IgD-negative memory B cell (primary cell): ENCODE results near the gene SRCAP. TPM values are rescaled to one million over a fixed set of nuclear protein-coding genes. Genes with fewer than 3 reads are reported as not detected.

ENCODE experiments used
- H3K27ac Mint-ChIP-seq, 3 donors: one replicate each; pipeline ENCODE4 v1.8.0; 2020 to 2022; ENCODE audit warnings: mild to moderate bottlenecking in 3 of 3, mixed read lengths in 3 of 3, moderate library complexity in 1 of 3
- H3K27me3 Mint-ChIP-seq: one replicate; pipeline ENCODE4 v1.8.0; 2021; ENCODE audit warnings: mixed read lengths
- H3K36me3 Mint-ChIP-seq: one replicate; pipeline ENCODE4 v1.8.0; 2020; ENCODE audit warnings: mild to moderate bottlenecking, mixed read lengths
- H3K4me1 Mint-ChIP-seq, 3 donors: one replicate each; pipeline ENCODE4 v1.8.0; 2020 to 2022; ENCODE audit warnings: mixed read lengths in 3 of 3, mild to moderate bottlenecking in 1 of 3
- H3K4me3 Mint-ChIP-seq, 4 donors: one replicate each; pipeline ENCODE4 v1.8.0; 2020 to 2022; ENCODE audit warnings: mild to moderate bottlenecking in 4 of 4, mixed read lengths in 4 of 4, moderate library complexity in 3 of 4
- H3K9me3 Mint-ChIP-seq, 3 donors: one replicate each; pipeline ENCODE4 v1.8.0; 2020 to 2021; ENCODE audit warnings: mixed read lengths in 3 of 3, mild to moderate bottlenecking in 1 of 3
- polyA plus RNA-seq: library from polyadenylated mRNA; unstranded; fragments of 300-500 nt; fragmentation: Illumina TruSeq; gene quantifications from one replicate; pipeline ENCODE4 v1.2.3, GENCODE V29; 2021

Gene SRCAP
- polyA plus RNA-seq, 1 donor from 2014 or later, result 32.6 TPM

GRCh38 chr16:30785126-30786106, 86.4 kb downstream of the SRCAP start:
- no peak overlapping the region for H3K27ac Mint-ChIP-seq

GRCh38 chr16:30786115-30786935, 87.4 kb downstream of the SRCAP start:
- H3K27ac Mint-ChIP-seq, result no peak overlapping the region
- peaks cover 0 to 6% (median 6%) of the 10 kb centered on the region in 3 donors for H3K4me1 Mint-ChIP-seq
- H3K27me3 Mint-ChIP-seq, result peaks cover 18% of the 10 kb centered on the region
- H3K9me3 Mint-ChIP-seq, result no peaks in the 10 kb centered on the region
- no peaks in the 10 kb centered on the region for H3K36me3 Mint-ChIP-seq
- H3K4me3 Mint-ChIP-seq, result peak overlapping the region; percentile 58 to 88 (median 69)

More at GRCh38 chr16:30785126-30786106, 86.4 kb downstream of the SRCAP start:
- Mint-ChIP-seq H3K27me3 (peaks cover 18% of the 10 kb centered on the region), H3K36me3 (no peaks in the 10 kb centered on the region), H3K9me3 (no peaks in the 10 kb centered on the region), H3K4me1 (peaks cover 0 to 6% (median 6%) of the 10 kb centered on the region in 3 donors), H3K4me3 (peak overlapping the region in 3 of 4 donors; percentile 36 to 88 (median 62))

DNA sequence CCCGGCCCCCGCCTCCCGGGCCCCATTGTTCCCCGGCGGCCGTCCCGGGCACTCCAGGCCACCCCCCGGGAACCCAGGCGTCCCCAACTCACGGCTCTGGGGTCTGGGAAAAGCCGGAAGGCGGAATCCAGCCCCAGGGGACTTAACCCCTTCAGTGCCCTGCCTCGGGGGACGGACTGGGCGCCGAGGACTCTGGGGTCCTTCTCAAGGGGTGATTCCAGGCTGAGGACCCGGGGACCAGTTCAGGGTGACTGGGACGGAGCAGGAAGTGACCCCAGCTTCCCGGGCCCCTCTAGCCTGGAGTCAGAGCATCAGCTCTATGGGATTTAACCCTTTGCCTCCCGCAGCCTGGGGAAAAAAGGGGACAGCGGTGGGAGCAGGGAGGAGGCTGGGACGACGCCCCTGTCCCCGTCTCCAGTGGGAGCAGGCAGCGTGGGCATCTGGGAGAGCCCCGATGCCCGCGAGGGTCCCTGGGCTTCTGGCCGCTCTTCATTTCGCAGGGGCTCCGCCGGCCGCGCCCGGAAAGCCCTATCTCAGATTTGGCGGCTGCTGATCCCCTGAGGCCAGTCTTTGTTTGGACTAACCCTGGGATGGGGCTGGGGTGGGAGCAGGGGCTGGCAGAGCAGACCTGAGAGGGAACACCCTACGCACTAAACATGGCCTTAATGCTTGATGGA, 88.1 kb downstream of the SRCAP start, which contains the start of gene ZNF629:
TSS of gene ZNF629 (minus strand) at position 270 of the 677 bp plus-strand sequence. CDS start 2,723 bp downstream, outside the sequence.
- Mint-ChIP-seq H3K27me3 (peaks cover 18% of the 10 kb centered on the region), H3K9me3 (no peaks in the 10 kb centered on the region), H3K4me1 (peaks cover 0 to 6% (median 6%) of the 10 kb centered on the region in 3 donors), H3K27ac (peak within 1 kb of the TSS in 1 of 3 donors; percentile 69), H3K36me3 (no peaks in the 10 kb centered on the region), H3K4me3 (peak within 1 kb of the TSS; percentile 66 to 90 (median 78))

DNA sequence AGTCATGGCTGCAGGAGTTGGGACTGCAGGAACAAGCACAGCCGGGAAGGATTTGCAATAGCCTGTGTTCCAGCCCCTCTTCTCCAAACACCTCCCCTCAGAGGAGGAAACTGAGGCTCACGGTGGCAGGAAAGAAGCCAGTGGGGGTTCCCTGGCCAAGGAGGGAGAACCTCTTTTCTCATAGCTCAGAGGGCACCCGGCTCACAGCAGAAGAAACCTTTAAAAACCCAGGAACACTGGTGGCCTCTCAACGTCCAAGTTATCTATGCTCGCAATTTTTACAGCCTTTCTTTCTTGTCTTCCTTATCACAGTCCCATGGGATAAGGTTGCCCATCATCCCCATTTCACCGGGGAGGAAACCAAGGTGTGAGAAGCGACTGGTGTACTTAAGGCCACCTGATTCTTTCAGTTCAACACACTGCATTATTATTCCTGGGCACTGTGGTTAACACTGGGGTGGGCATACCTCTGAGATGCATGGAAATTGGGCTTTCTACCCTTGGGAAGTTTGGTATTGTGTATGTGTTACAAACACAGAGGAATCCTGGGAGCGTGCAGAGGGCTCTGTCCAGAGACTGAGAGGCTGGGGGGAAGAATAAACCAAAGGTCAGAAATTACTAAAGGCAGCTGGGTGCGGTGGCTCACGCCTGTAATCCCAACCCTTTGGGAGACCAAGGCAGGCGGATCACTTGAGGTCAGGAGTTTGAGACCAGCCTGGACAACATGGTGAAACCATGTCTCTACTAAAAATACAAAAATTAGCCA, 88.8 kb downstream of the SRCAP start:
- H3K27ac Mint-ChIP-seq, result peak overlapping the region in 1 of 3 donors; percentile 67
- H3K9me3 Mint-ChIP-seq, result no peaks in the 10 kb centered on the region
- no peaks in the 10 kb centered on the region for H3K36me3 Mint-ChIP-seq
- peaks cover 0 to 6% (median 6%) of the 10 kb centered on the region in 3 donors for H3K4me1 Mint-ChIP-seq
- peaks cover 18% of the 10 kb centered on the region for H3K27me3 Mint-ChIP-seq
- H3K4me3 Mint-ChIP-seq, result peak overlapping the region; percentile 60 to 90 (median 78)

Other genes starting within 250 kb of the SRCAP start
- gene ITGAL, start 226.4 kb upstream of the SRCAP start, polyA plus RNA-seq, result 51.9 TPM
- 12.7 TPM for gene ZNF768, start 172.6 kb upstream of the SRCAP start, polyA plus RNA-seq
- 14.8 TPM for gene ZNF747, start 164.3 kb upstream of the SRCAP start, polyA plus RNA-seq
- gene ZNF764, start 140.8 kb upstream of the SRCAP start, polyA plus RNA-seq, result 6.2 TPM
- gene ZNF688, start 127.5 kb upstream of the SRCAP start, polyA plus RNA-seq, result 40.7 TPM
- 2.9 TPM for gene ZNF785, start 113.5 kb upstream of the SRCAP start, polyA plus RNA-seq
- gene ZNF689, start 88.8 kb upstream of the SRCAP start, polyA plus RNA-seq, result 12.8 TPM
- gene PRR14, start 48.2 kb upstream of the SRCAP start, polyA plus RNA-seq, result 27.6 TPM
- 7.1 TPM for gene FBRS, start 40.7 kb upstream of the SRCAP start, polyA plus RNA-seq
- gene PHKG2, start 49.3 kb downstream of the SRCAP start, polyA plus RNA-seq, result 36.7 TPM
- gene CFAP119, start 62.9 kb downstream of the SRCAP start, polyA plus RNA-seq, result 0.63 TPM
- gene RNF40, start 63.2 kb downstream of the SRCAP start, polyA plus RNA-seq, result 56.0 TPM
- 0.30 TPM for gene ZNF629, start 88.0 kb downstream of the SRCAP start, polyA plus RNA-seq
- gene BCL7C, start 194.9 kb downstream of the SRCAP start, polyA plus RNA-seq, result 45.0 TPM
- gene CTF1, start 197.4 kb downstream of the SRCAP start, polyA plus RNA-seq, result not detected
- gene FBXL19, start 224.4 kb downstream of the SRCAP start, polyA plus RNA-seq, result 0.26 TPM
- 68.8 TPM for gene ORAI3, start 249.9 kb downstream of the SRCAP start, polyA plus RNA-seq